HCT116 (cell line): Measurements from ENCODE around the gene CAPN5. TPM values are rescaled to one million over a fixed set of nuclear protein-coding genes. Genes with fewer than 3 reads are reported as not detected.
"Not testable (repeated sequence)": the region's sequence is repeated elsewhere in the genome, so short reads cannot be mapped to it uniquely, and the experiment has no call there.

Experiments
- ATAC-seq: fragments of 200-7000 bp; cut with Tn5 transposase; 2 replicates; pipeline ENCODE4 v1.9.1; 2020; ENCODE audit warnings: mild to moderate bottlenecking, moderate library complexity
- BruUV-seq: library from RNA; stranded (reverse); fragments of 400-500 nt; replicated peaks from 2 replicates; lab custom pipeline; 2021; lab: Mats Ljungman, UMichigan
- CTCF ChIA-PET: fragments of 300-600 bp; sonication (Branson Sonifier 250); formaldehyde crosslinking; loops from one replicate; lab custom pipeline; 2021; ENCODE audit warnings: antibody characterized with exemption; lab: Charles Lee
- POLR2A ChIA-PET: fragments of 300-600, 350-600 bp; sonication (Branson Sonifier 250); formaldehyde crosslinking; loops from one replicate; lab custom pipeline; 2021; ENCODE audit warnings: antibody characterized with exemption; lab: Charles Lee
- RAD21 ChIA-PET, 2 experiments: fragments of 300-600 bp; sonication (Branson Sonifier 250); formaldehyde crosslinking; loops; one replicate each; lab custom pipeline; 2023; ENCODE audit warnings: low total read pairs in 2 of 2; ENCODE audit not compliant: uncharacterized antibody in 2 of 2, unreplicated experiment in 2 of 2, low non-redundant PET in 1 of 2; lab: Charles Lee
- DNase-seq: peaks from one replicate; pipeline ENCODE4 v3.0.0-alpha.2; 2010; ENCODE audit warnings: low read depth, low spot score
- H2AFZ ChIP-seq: fragments of 200-600 bp; shearing (Covaris generic), sonication (generic); 2 replicates; pipeline ENCODE4 v1.6.1; 2017; ENCODE audit warnings: low read depth, mixed run types, mixed read lengths, antibody characterized with exemption, low read length; ENCODE audit not compliant: poor library complexity, severe bottlenecking
- H3K27ac ChIP-seq: 2 replicates; pipeline ENCODE4 v1.5.1; 2012; ENCODE audit warnings: low read depth, low read length
- H3K27me3 ChIP-seq: fragments of 200-600 bp; sonication (generic); 2 replicates; pipeline ENCODE4 v1.6.1; 2016; ENCODE audit warnings: mixed run types, low read length, mixed read lengths; ENCODE audit not compliant: insufficient read depth
- H3K36me3 ChIP-seq, 2 experiments: fragments of 200-500 bp in 1 of 2; fragments of 200-600 bp in 1 of 2; sonication (Bioruptor generic) in 1 of 2; sonication (generic) in 1 of 2; 2 replicates each; pipeline versions ENCODE4 v1.5.1 to v1.6.1; 2014 to 2016; ENCODE audit warnings: low read length in 2 of 2, inconsistent platforms in 1 of 2, mixed read lengths in 1 of 2, mixed run types in 1 of 2; ENCODE audit not compliant: insufficient read depth in 2 of 2, control insufficient read depth in 1 of 2
- H3K4me1 ChIP-seq, 2 experiments: fragments of 200-600 bp in 1 of 2; sonication (generic) in 1 of 2; 2 replicates each; pipeline versions ENCODE4 v1.5.1 to v1.6.1; 2012 to 2017; ENCODE audit warnings: low read length in 2 of 2, inconsistent platforms in 1 of 2, mild to moderate bottlenecking in 1 of 2, mixed read lengths in 1 of 2, mixed run types in 1 of 2, moderate library complexity in 1 of 2; ENCODE audit not compliant: insufficient read depth in 2 of 2, control insufficient read depth in 1 of 2
- H3K4me2 ChIP-seq: fragments of 200-600 bp; sonication (generic); 2 replicates; pipeline ENCODE4 v1.6.1; 2017; ENCODE audit warnings: mixed run types, low read length, mixed read lengths
- H3K4me3 ChIP-seq, 2 experiments: fragments of 200-600 bp in 1 of 2; sonication (generic) in 1 of 2; replicated peaks in 1 of 2; 2 replicates each; pipeline ENCODE4 v1.5.1; 2011 to 2016; ENCODE audit warnings: low read length in 2 of 2, control low read depth in 1 of 2, low read depth in 1 of 2, mild to moderate bottlenecking in 1 of 2, mixed read lengths in 1 of 2, mixed run types in 1 of 2
- H3K79me2 ChIP-seq: fragments of 200-600 bp; sonication (generic); 2 replicates; pipeline ENCODE4 v1.6.1; 2017; ENCODE audit warnings: mild to moderate bottlenecking, mixed run types, low read length, moderate library complexity, mixed read lengths; ENCODE audit not compliant: insufficient read depth
- H3K9ac ChIP-seq: fragments of 200-600 bp; sonication (generic); 2 replicates; pipeline ENCODE4 v1.6.1; 2016; ENCODE audit warnings: low read length, mixed read lengths
- H3K9me2 ChIP-seq: fragments of 200-600 bp; sonication (generic), shearing (Covaris generic); 2 replicates; pipeline ENCODE4 v1.6.1; 2017; ENCODE audit warnings: mixed run types, mild to moderate bottlenecking, moderate library complexity; ENCODE audit not compliant: insufficient read depth
- H3K9me3 ChIP-seq, 2 experiments: fragments of 200-500 bp in 1 of 2; fragments of 200-600 bp in 1 of 2; sonication (Bioruptor generic) in 1 of 2; sonication (generic) in 1 of 2; 2 replicates each; pipeline ENCODE4 v1.6.1; 2014 to 2017; ENCODE audit warnings: low read length in 2 of 2, mixed read lengths in 2 of 2, inconsistent platforms in 1 of 2, low read depth in 1 of 2, mild to moderate bottlenecking in 1 of 2, mixed run types in 1 of 2, moderate library complexity in 1 of 2; ENCODE audit not compliant: control insufficient read depth in 1 of 2, insufficient read depth in 1 of 2
- H4K20me1 ChIP-seq: fragments of 200-600 bp; sonication (generic), shearing (Covaris generic); 2 replicates; pipeline ENCODE4 v1.6.1; 2017; ENCODE audit warnings: mixed run types, mild to moderate bottlenecking, moderate library complexity; ENCODE audit not compliant: insufficient read depth
- MAX ChIP-seq: IDR thresholded peaks from 2 replicates; pipeline ENCODE4 v1.6.1; 2012
- ZBTB33 ChIP-seq: IDR thresholded peaks from 2 replicates; pipeline ENCODE4 v1.6.1; 2011; ENCODE audit warnings: mild to moderate bottlenecking, low read length, moderate library complexity; ENCODE audit not compliant: insufficient replicate concordance; ENCODE audit errors: extremely low read depth
- intact Hi-C: fragments of 100-400 bp; cut with micrococcal nuclease; formaldehyde crosslinking; loops from 2 replicates; pipeline ENCODE4 v1.10.0; 2022
- total RNA-seq: library from RNA; stranded (reverse); gene quantifications from one replicate; pipeline ENCODE4 v1.2.1, GENCODE V29; 2021; ENCODE audit not compliant: unreplicated experiment

The CAPN5 gene
- total RNA-seq, 1 experiment from 2014 or later: 8.6 TPM

- Histone ChIP-seq H3K79me2 (no peaks in the 10 kb centered on the region), H3K27me3 (no peaks in the 10 kb centered on the region), H2AFZ (no peak overlapping the region), H3K4me3 (no peak overlapping the region), H3K36me3 (no peaks in the 10 kb centered on the region), H3K9me3 (no peaks in the 10 kb centered on the region), H3K4me1 (no peaks in the 10 kb centered on the region), H3K4me2 (no peak overlapping the region), H3K9ac (no peak overlapping the region), H4K20me1 (no peaks in the 10 kb centered on the region), H3K27ac (no peak overlapping the region), H3K9me2 (no peaks in the 10 kb centered on the region)
- DNase-seq (no peak), ATAC-seq (no peak)
- no TSS peak for BruUV-seq
- CTCF ChIA-PET: interaction anchor here (1.4 kb wide), 1 partner anchor 49 kb away, joined by 5 read pairs; no protein-coding TSS in a partner anchor
- RAD21 ChIA-PET: no interaction called here
- POLR2A ChIA-PET: interaction anchor here (0.7 kb wide), 1 partner anchor 227 kb away, joined by 3 read pairs; no protein-coding TSS in a partner anchor
- intact Hi-C loops: no loop called here
- no peak for TF ChIP-seq ZBTB33
- TF ChIP-seq MAX: no peak
Observed at GRCh38 chr11:77096591-77097019, 29.8 kb downstream of the CAPN5 start.

GRCh38 chr11:77097180-77097579 lies 30.4 kb downstream of the CAPN5 start:
- CTCF ChIA-PET, H3K27me3 ChIP-seq, H3K36me3 ChIP-seq, ATAC-seq, H3K4me2 ChIP-seq, H3K4me1 ChIP-seq, DNase-seq, H3K4me3 ChIP-seq, intact Hi-C loops, H2AFZ ChIP-seq, BruUV-seq, H3K9me2 ChIP-seq, RAD21 ChIA-PET, H3K9ac ChIP-seq, H3K27ac ChIP-seq, H4K20me1 ChIP-seq, H3K9me3 ChIP-seq, H3K79me2 ChIP-seq: not testable (repeated sequence)
- POLR2A ChIA-PET: interaction anchor here (0.7 kb wide), 1 partner anchor 228 kb away, joined by 3 read pairs; no protein-coding TSS in a partner anchor
